ENCODE data around the gene TCEAL2.
"Not testable (repeated sequence)": the region's sequence is repeated elsewhere in the genome, so short reads cannot be mapped to it uniquely, and the experiment has no call there.

The TCEAL2 gene

DNA sequence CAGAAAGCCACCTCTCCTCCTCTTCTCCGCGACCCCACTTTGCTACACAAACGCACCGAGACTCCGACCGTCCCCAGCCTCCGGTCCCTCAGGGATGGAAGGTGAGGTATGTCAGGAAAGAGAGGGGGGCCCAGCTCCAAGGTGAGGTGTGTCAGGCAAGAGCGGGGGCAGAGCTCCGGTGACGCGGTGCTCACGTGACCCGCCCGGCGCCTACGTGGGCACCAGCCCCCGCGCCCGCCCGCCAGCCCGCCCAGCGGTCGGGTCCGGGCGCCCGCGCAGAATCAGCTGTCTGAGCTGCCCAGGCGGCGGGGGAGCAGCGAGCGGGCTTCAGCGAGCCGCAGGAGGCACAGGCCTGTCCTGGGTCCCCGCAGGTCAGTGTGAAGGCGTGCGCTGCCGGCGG lies at the start of gene TCEAL2:
TSS of gene TCEAL2 (plus strand) at position 244 of the 400 bp plus-strand sequence. CDS start 1,152 bp downstream, outside the sequence.
- not testable (repeated sequence) for H4K20me1 ChIP-seq (ENCODE audit: insufficient read depth, low read length); H3K9me3 ChIP-seq (replicated peaks; ENCODE audit: insufficient read depth, low read length)
- H3K4me2 ChIP-seq (ENCODE audit: low read depth, low read length) = peak within 1 kb of the TSS; percentile 41; the same call in 1 of the 2 replicates

DNA sequence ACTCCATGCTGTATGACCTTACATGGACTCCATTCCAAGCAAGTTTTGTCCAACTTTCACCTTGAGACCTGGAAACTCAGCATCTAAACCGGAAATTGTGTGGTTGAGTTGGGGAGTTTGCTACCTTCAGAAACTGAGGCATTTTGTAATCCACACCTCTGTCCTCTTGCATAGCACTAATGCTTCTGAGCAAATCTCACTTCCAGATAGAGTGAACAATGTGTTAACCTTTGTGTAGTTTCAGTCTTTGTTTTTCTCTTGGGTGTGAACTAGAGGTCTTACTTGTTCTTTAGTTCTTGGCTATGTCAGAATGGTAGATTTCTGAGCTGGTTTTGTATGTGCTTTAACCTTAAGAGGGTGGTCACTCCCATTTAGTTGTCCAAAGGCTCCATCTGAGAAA lies 48.1 kb upstream of the TCEAL2 start:
- no peaks in the 10 kb centered on the region for H3K4me1 ChIP-seq (ENCODE audit: low read length)
- H3K4me3 ChIP-seq (ENCODE audit: low read length) = no peak overlapping the region
- no peaks in the 10 kb centered on the region for H3K79me2 ChIP-seq (ENCODE audit: low read length)
- H3K27ac ChIP-seq (ENCODE audit: low read length) = no peak overlapping the region
- TF ChIP-seq EZH2 (optimal IDR thresholded peaks at IDR 0.05; ENCODE audit: low read depth, low read length) (no peak), EZH2phosphoT487 (IDR thresholded peaks at IDR 0.05; ENCODE audit: low read length) (no peak)
- TF ChIP-seq, protein P1, sequence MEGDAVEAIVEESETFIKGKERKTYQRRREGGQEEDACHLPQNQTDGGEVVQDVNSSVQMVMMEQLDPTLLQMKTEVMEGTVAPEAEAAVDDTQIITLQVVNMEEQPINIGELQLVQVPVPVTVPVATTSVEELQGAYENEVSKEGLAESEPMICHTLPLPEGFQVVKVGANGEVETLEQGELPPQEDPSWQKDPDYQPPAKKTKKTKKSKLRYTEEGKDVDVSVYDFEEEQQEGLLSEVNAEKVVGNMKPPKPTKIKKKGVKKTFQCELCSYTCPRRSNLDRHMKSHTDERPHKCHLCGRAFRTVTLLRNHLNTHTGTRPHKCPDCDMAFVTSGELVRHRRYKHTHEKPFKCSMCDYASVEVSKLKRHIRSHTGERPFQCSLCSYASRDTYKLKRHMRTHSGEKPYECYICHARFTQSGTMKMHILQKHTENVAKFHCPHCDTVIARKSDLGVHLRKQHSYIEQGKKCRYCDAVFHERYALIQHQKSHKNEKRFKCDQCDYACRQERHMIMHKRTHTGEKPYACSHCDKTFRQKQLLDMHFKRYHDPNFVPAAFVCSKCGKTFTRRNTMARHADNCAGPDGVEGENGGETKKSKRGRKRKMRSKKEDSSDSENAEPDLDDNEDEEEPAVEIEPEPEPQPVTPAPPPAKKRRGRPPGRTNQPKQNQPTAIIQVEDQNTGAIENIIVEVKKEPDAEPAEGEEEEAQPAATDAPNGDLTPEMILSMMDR (IDR thresholded peaks at IDR 0.05; ENCODE audit: low read length) = no peak
- H3K9me3 ChIP-seq (replicated peaks; ENCODE audit: insufficient read depth, low read length) = no peaks in the 10 kb centered on the region
- no peak overlapping the region for H2AFZ ChIP-seq (ENCODE audit: low read length)
- H3F3A ChIP-seq (ENCODE audit: insufficient read depth, low read length) = no peaks in the 10 kb centered on the region
- H3K9ac ChIP-seq (ENCODE audit: low read length) = no peak overlapping the region
- no peaks in the 10 kb centered on the region for H3K27me3 ChIP-seq (replicated peaks; ENCODE audit: insufficient read depth, low read length)
- no peak for DNase-seq
- no peak overlapping the region for H3K4me2 ChIP-seq (ENCODE audit: low read depth, low read length)
- no peaks in the 10 kb centered on the region for H3K9me2 ChIP-seq (replicated peaks; ENCODE audit: insufficient read depth, low read length)
- no peaks in the 10 kb centered on the region for H3K36me3 ChIP-seq (replicated peaks; ENCODE audit: insufficient read depth, low read length)
- H4K20me1 ChIP-seq (ENCODE audit: insufficient read depth, low read length) = no peaks in the 10 kb centered on the region

More for the DNA sequence above, at the start of gene TCEAL2:
- not testable (repeated sequence) for H3K27me3 ChIP-seq (replicated peaks; ENCODE audit: insufficient read depth, low read length); H3F3A ChIP-seq (ENCODE audit: insufficient read depth, low read length); H3K36me3 ChIP-seq (replicated peaks; ENCODE audit: insufficient read depth, low read length); H3K79me2 ChIP-seq (ENCODE audit: low read length); H3K4me1 ChIP-seq (ENCODE audit: low read length); H3K9me2 ChIP-seq (replicated peaks; ENCODE audit: insufficient read depth, low read length); H3K9ac ChIP-seq (ENCODE audit: low read length); H3K27ac ChIP-seq (ENCODE audit: low read length); DNase-seq
- peak within 1 kb of the TSS; percentile 78 for H2AFZ ChIP-seq (ENCODE audit: low read length)
- peak within 1 kb of the TSS; percentile 63 for H3K4me3 ChIP-seq (ENCODE audit: low read length)

DNA sequence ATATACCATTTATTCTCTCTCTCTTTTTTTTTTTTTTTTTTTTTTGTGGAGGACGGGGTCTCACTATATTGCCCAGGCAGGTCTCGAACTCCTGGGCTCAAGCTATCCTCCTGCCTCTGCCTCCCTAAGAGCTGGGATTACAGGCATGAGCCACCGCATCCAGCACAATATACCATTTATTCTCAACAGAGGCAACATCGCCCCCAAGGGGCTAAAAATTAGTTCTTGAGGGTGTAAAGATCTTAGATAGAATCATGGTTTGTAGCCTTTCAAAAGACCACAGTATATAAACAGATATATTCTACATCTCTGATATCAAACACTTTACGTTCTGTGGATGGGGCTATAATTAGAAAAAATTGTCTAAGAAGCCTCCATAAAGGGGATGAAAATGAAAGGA lies 39.8 kb upstream of the TCEAL2 start:
- no peaks in the 10 kb centered on the region for H3K9me3 ChIP-seq (replicated peaks; ENCODE audit: insufficient read depth, low read length)
- H3K36me3 ChIP-seq (replicated peaks; ENCODE audit: insufficient read depth, low read length) = no peaks in the 10 kb centered on the region
- H3K27ac ChIP-seq (ENCODE audit: low read length) = no peak overlapping the region
- H2AFZ ChIP-seq (ENCODE audit: low read length) = no peak overlapping the region
- no peaks in the 10 kb centered on the region for H4K20me1 ChIP-seq (ENCODE audit: insufficient read depth, low read length)
- H3K9ac ChIP-seq (ENCODE audit: low read length) = no peak overlapping the region
- no peaks in the 10 kb centered on the region for H3K4me1 ChIP-seq (ENCODE audit: low read length)
- H3K9me2 ChIP-seq (replicated peaks; ENCODE audit: insufficient read depth, low read length) = no peaks in the 10 kb centered on the region
- H3K4me2 ChIP-seq (ENCODE audit: low read depth, low read length) = no peak overlapping the region
- TF ChIP-seq, protein P1 (IDR thresholded peaks at IDR 0.05; ENCODE audit: low read length) = peak; percentile 12; the same call in 1 of the 2 replicates
- no peak for TF ChIP-seq EZH2 (optimal IDR thresholded peaks at IDR 0.05; ENCODE audit: low read depth, low read length)
- H3K4me3 ChIP-seq (ENCODE audit: low read length) = no peak overlapping the region
- no peaks in the 10 kb centered on the region for H3K79me2 ChIP-seq (ENCODE audit: low read length)
- no peak for DNase-seq
- no peaks in the 10 kb centered on the region for H3K27me3 ChIP-seq (replicated peaks; ENCODE audit: insufficient read depth, low read length)
- H3F3A ChIP-seq (ENCODE audit: insufficient read depth, low read length) = no peaks in the 10 kb centered on the region

DNA sequence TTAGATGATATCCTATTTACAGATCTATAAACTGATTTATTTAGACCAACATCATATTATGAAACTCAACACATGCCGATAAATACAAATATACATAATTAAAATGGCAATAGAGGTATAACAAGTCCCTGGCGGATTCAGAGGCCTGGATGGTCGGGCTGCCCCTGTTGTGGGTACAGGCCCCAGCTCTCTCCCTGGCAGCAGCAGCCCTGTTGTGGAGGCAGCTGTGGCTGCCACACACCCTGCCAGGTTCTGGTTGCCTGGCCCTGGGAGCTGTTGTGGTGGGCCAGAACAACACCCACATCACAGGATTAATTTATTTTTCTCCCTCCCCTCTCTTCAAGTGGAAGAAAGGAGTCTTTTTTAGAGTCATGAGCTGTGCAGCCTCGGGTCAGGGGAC lies 12.1 kb upstream of the TCEAL2 start:
- TF ChIP-seq EZH2 (optimal IDR thresholded peaks at IDR 0.05; ENCODE audit: low read depth, low read length) (no peak), EZH2phosphoT487 (IDR thresholded peaks at IDR 0.05; ENCODE audit: low read length) (no peak)
- TF ChIP-seq, protein P1 (IDR thresholded peaks at IDR 0.05; ENCODE audit: low read length) = no peak
- H4K20me1 ChIP-seq (ENCODE audit: insufficient read depth, low read length) = no peaks in the 10 kb centered on the region
- no peak for DNase-seq
- no peak overlapping the region for H3K4me3 ChIP-seq (ENCODE audit: low read length)
- no peaks in the 10 kb centered on the region for H3K9me3 ChIP-seq (replicated peaks; ENCODE audit: insufficient read depth, low read length)
- no peak overlapping the region for H2AFZ ChIP-seq (ENCODE audit: low read length)
- no peaks in the 10 kb centered on the region for H3K27me3 ChIP-seq (replicated peaks; ENCODE audit: insufficient read depth, low read length)
- H3K79me2 ChIP-seq (ENCODE audit: low read length) = no peaks in the 10 kb centered on the region
- no peak overlapping the region for H3K27ac ChIP-seq (ENCODE audit: low read length)
- no peaks in the 10 kb centered on the region for H3K9me2 ChIP-seq (replicated peaks; ENCODE audit: insufficient read depth, low read length)
- H3F3A ChIP-seq (ENCODE audit: insufficient read depth, low read length) = no peaks in the 10 kb centered on the region
- H3K4me2 ChIP-seq (ENCODE audit: low read depth, low read length) = no peak overlapping the region
- H3K4me1 ChIP-seq (ENCODE audit: low read length) = no peaks in the 10 kb centered on the region
- H3K9ac ChIP-seq (ENCODE audit: low read length) = no peak overlapping the region
- no peaks in the 10 kb centered on the region for H3K36me3 ChIP-seq (replicated peaks; ENCODE audit: insufficient read depth, low read length)
